ENCODE measurements around the gene PSMB5.
A peak's percentile ranks its signal among the peaks of the same experiment; 100 is the strongest.

Gene PSMB5

DNA sequence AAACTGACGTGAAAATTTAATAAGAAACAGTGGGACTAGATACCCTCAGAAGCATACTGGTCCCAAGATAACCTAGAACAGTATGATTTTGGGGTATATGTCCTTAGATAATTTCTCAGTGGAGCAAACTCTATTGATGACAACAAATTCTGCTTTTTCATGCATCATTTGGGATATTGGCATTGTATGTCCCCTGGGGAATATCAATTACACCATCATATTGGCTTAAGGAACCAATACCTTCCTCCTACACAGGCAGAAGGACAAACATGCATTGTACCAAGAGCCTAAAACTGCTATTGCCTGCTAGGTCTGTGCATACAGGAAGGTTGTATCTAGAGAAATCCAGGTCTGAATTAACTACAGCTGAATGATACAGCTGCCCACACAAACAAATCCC lies 40.2 kb upstream of the PSMB5 start:
- in situ Hi-C loops (cut with MboI; ENCODE audit: low sequenced_read_pairs, unreplicated experiment), result no loop called here

DNA sequence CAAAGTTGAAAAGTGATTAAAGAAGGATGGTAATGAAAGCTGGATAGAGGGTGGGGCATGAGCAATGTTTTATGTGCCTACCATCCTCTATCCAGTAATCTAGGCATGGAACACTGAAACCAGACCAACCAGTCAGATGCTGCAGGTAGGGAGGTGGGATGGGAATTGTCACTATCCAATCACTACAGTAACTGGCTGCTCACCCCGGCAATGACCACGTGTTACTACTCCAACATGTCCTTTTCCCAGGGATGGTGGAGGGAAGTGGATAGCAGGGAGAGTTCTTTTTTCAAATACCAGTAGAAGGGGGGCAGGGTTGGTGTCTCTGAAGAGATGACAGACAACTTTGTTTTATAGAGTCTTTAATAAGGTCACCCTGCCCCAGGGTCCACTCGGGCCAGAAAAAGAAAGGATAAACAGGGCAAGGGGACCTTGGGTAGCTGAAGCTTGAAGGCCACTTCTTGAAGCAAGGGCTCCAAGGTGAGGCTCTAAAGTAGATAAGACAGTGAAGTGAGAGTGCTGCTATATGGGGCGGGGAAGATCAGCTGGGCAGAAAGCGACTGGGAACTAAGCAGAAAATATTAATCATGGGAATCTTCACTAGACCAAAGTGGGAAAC lies 37.3 kb upstream of the PSMB5 start:
- DNase-seq (ENCODE audit: low spot score), result no peak
- TF ChIP-seq, protein P1, sequence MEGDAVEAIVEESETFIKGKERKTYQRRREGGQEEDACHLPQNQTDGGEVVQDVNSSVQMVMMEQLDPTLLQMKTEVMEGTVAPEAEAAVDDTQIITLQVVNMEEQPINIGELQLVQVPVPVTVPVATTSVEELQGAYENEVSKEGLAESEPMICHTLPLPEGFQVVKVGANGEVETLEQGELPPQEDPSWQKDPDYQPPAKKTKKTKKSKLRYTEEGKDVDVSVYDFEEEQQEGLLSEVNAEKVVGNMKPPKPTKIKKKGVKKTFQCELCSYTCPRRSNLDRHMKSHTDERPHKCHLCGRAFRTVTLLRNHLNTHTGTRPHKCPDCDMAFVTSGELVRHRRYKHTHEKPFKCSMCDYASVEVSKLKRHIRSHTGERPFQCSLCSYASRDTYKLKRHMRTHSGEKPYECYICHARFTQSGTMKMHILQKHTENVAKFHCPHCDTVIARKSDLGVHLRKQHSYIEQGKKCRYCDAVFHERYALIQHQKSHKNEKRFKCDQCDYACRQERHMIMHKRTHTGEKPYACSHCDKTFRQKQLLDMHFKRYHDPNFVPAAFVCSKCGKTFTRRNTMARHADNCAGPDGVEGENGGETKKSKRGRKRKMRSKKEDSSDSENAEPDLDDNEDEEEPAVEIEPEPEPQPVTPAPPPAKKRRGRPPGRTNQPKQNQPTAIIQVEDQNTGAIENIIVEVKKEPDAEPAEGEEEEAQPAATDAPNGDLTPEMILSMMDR (IDR thresholded peaks at IDR 0.05; ENCODE audit: borderline replicate concordance, control extremely low read depth, extremely low read depth, insufficient read depth, missing control alignments), result no peak
- in situ Hi-C loops (cut with MboI; ENCODE audit: low sequenced_read_pairs, unreplicated experiment), result no loop called here

More for the DNA sequence above, 40.2 kb upstream of the PSMB5 start:
- DNase-seq (ENCODE audit: low spot score), result no peak
- TF ChIP-seq, protein P1 (IDR thresholded peaks at IDR 0.05; ENCODE audit: borderline replicate concordance, control extremely low read depth, extremely low read depth, insufficient read depth, missing control alignments), result no peak

- DNase-seq (ENCODE audit: low spot score), result peak; percentile 88
- in situ Hi-C loops (cut with MboI; ENCODE audit: low sequenced_read_pairs, unreplicated experiment), result no loop called here
- TF ChIP-seq, protein P1 (IDR thresholded peaks at IDR 0.05; ENCODE audit: borderline replicate concordance, control extremely low read depth, extremely low read depth, insufficient read depth, missing control alignments), result no peak
Observed at GRCh38 chr14:23071244-23071920, 36.7 kb upstream of the PSMB5 start.

DNA sequence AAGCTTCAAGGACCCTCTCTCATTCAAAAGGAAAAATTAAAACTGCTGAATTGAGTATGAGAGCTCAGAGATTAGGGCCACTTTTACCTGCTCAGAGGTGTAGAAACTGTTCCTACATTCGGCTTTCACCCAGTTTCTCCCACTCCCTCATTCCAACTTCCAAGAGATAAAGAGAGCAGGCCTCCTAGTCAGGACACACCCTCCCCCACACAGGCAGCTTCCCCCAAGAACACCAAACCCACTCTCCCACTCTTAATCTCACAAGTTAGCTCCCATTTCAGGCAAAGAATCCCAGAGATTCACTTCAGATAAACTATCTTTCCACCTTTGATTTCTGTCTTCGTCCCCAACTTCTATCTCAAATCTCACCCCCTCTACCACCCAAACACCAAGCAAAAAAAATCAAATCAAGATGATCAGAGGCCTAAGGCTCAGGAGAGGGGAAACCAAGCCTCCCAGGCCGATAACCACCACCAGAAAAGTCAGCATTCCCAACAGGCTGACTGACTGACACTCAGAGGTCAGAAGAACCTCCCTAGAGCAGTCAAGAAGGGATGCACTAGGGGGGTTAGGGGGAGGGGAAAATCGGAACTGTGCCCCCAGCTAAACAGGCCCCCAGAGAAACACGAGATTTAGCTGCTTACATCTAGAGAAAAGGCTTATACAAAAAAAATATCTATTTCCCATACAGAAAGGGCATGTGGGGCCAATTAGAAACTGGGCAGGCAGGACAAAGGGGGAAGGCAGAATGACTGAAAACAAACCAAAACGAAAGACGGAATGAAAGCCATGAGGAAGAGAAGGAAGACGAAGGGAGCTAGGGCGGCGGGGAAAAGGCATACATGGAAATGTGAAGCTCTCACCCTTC lies 35.8 kb upstream of the PSMB5 start:
- TF ChIP-seq, protein P1 (IDR thresholded peaks at IDR 0.05; ENCODE audit: borderline replicate concordance, control extremely low read depth, extremely low read depth, insufficient read depth, missing control alignments), result no peak
- peak; percentile 18 for DNase-seq (ENCODE audit: low spot score)
- in situ Hi-C loops (cut with MboI; ENCODE audit: low sequenced_read_pairs, unreplicated experiment), result no loop called here

DNA sequence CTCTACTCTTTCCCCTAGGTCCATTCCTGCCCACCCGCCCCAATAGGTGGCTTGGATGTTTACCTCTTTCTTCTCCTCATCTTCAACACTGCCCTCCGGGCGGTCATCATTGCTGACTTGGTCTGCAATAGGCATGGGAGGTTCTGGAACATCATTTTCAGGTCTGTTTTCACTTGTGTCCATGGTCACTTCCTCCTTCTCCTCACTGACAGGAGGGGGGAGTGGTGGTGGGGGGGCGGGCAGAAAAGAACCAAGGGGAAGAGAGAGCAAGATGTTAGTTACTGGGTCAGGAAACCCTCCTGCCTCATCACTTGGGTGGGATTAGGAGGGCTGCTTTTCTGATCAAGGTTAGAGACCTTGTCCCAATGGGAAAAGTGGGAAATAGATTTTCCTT lies 34.7 kb upstream of the PSMB5 start:
- in situ Hi-C loops (cut with MboI; ENCODE audit: low sequenced_read_pairs, unreplicated experiment), result no loop called here
- TF ChIP-seq, protein P1 (IDR thresholded peaks at IDR 0.05; ENCODE audit: borderline replicate concordance, control extremely low read depth, extremely low read depth, insufficient read depth, missing control alignments), result no peak
- DNase-seq (ENCODE audit: low spot score), result no peak

- peak; percentile 92 for DNase-seq (ENCODE audit: low spot score)
- in situ Hi-C loops (cut with MboI; ENCODE audit: low sequenced_read_pairs, unreplicated experiment), result no loop called here
- TF ChIP-seq, protein P1 (IDR thresholded peaks at IDR 0.05; ENCODE audit: borderline replicate concordance, control extremely low read depth, extremely low read depth, insufficient read depth, missing control alignments), result peak; percentile 97
Observed at GRCh38 chr14:23068789-23069412, 34.2 kb upstream of the PSMB5 start.

All from GM13976 (cell line).